ES-I3 (cell line): Measurements from ENCODE around the gene NR3C2.

Source experiments
- H3K36me3 ChIP-seq: 2 replicates; pipeline ENCODE4 v1.6.1; 2013; ENCODE audit warnings: mild to moderate bottlenecking, low read length, control low read depth, moderate library complexity; ENCODE audit not compliant: insufficient read depth
- H3K4me1 ChIP-seq: 2 replicates; pipeline ENCODE4 v1.6.1; 2013; ENCODE audit warnings: mild to moderate bottlenecking, control low read depth, low read length; ENCODE audit not compliant: insufficient read depth
- H3K9ac ChIP-seq: 2 replicates; pipeline ENCODE4 v1.6.1; 2013; ENCODE audit warnings: low read depth, mild to moderate bottlenecking, low read length, moderate library complexity
- H3K9me3 ChIP-seq: 2 replicates; pipeline ENCODE4 v1.6.1; 2013; ENCODE audit warnings: mild to moderate bottlenecking, low read length, moderate library complexity; ENCODE audit not compliant: control insufficient read depth, insufficient read depth

The NR3C2 gene

DNA sequence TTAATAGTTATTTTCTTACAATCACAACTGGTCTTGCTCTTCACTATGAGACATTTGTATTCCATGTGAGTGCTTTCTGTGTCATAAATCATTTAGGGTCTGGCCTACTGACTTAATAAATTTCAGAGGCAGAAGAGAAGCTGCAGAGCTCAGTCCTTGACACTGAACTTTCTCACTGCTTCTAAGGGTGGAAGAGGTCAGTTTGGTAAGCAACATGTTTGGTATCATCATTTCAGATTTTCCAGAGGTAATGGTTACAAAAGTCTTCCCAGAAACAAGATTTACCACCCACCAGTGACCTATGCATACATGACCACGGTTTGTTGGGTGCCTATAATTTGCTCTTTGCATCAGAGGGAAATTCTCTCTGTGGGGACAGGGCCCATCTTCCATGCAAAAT, 148.6 kb downstream of the NR3C2 start:
- H3K4me1 ChIP-seq, result no peaks in the 10 kb centered on the region
- no peaks in the 10 kb centered on the region for H3K9me3 ChIP-seq
- no peak overlapping the region for H3K9ac ChIP-seq
- no peaks in the 10 kb centered on the region for H3K36me3 ChIP-seq

- Histone ChIP-seq H3K36me3 (no peaks in the 10 kb centered on the region), H3K9me3 (no peaks in the 10 kb centered on the region), H3K4me1 (no peaks in the 10 kb centered on the region), H3K9ac (no peak overlapping the region)
Measured at GRCh38 chr4:148292686-148293085, 149.5 kb downstream of the NR3C2 start.

DNA sequence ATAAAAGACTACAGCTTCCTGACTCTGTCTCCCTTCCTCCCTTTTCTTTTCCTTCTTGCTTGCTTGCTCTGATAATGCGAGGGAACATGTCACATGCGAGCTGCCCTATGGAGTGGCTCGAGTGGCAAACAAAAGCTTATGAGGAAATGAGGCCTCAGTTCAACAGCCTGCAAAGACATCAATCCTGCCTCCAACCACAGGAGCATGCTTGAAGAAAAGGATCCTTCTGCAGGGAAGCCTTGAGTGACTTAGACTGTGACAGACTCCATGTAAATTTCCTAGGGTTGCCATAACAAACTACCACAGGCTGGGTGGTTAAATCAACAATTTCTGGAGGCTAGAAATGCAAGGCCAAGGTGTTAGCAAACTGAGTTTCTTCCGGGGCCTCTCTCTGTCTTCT, 152.5 kb downstream of the NR3C2 start:
- no peaks in the 10 kb centered on the region for H3K36me3 ChIP-seq
- H3K4me1 ChIP-seq, result no peaks in the 10 kb centered on the region
- H3K9ac ChIP-seq, result no peak overlapping the region
- H3K9me3 ChIP-seq, result no peaks in the 10 kb centered on the region

GRCh38 chr4:148288448-148288847, 153.8 kb downstream of the NR3C2 start:
- Histone ChIP-seq H3K9ac (no peak overlapping the region), H3K36me3 (no peaks in the 10 kb centered on the region), H3K4me1 (no peaks in the 10 kb centered on the region), H3K9me3 (no peaks in the 10 kb centered on the region)

DNA sequence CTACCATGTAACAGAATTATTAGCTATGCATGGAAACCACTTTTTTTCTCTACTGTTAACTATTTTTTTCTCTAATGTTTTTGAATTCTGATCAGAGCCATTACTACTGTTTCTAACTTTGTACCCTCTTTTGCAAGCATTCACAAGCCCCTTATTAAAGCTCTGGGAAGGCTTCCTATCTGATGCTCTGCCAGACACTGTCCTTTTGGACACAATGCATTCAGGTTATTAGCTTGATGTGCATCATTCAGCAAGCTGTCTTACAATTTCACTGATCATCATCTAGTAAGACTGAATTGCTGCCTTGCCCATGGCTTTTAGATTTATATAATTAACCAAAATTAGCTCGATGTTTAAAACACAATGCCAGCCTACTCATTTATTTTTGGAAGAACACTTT, 155.1 kb downstream of the NR3C2 start:
- Histone ChIP-seq H3K9ac (no peak overlapping the region), H3K4me1 (no peaks in the 10 kb centered on the region), H3K9me3 (no peaks in the 10 kb centered on the region), H3K36me3 (no peaks in the 10 kb centered on the region)

GRCh38 chr4:148286012-148286411, 156.2 kb downstream of the NR3C2 start:
- Histone ChIP-seq H3K4me1 (no peaks in the 10 kb centered on the region), H3K9me3 (no peaks in the 10 kb centered on the region), H3K36me3 (no peaks in the 10 kb centered on the region), H3K9ac (no peak overlapping the region)

- Histone ChIP-seq H3K9ac (no peak overlapping the region), H3K4me1 (no peaks in the 10 kb centered on the region), H3K9me3 (no peaks in the 10 kb centered on the region), H3K36me3 (no peaks in the 10 kb centered on the region)
Measured at GRCh38 chr4:148283665-148284064, 158.5 kb downstream of the NR3C2 start.

DNA sequence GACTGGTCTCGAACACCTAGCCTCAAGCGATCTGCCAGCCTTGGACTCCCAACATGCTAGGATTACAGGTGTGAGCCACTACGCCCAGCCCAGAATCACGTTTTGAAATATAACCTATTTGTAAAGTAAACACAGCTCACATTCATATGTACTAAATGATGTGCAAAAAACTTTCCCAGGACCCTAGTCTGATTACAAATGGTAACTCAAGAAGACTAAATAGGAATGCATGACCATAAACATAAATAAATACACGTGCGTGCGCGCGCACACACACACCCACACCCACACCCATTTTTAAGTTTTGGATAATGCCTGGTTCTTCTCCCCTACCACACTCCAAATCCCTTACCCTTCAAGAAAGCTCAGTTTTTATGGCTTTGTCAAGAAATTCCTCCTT, 163.9 kb downstream of the NR3C2 start:
- H3K9ac ChIP-seq, result no peak overlapping the region
- no peaks in the 10 kb centered on the region for H3K4me1 ChIP-seq
- no peaks in the 10 kb centered on the region for H3K9me3 ChIP-seq
- no peaks in the 10 kb centered on the region for H3K36me3 ChIP-seq

DNA sequence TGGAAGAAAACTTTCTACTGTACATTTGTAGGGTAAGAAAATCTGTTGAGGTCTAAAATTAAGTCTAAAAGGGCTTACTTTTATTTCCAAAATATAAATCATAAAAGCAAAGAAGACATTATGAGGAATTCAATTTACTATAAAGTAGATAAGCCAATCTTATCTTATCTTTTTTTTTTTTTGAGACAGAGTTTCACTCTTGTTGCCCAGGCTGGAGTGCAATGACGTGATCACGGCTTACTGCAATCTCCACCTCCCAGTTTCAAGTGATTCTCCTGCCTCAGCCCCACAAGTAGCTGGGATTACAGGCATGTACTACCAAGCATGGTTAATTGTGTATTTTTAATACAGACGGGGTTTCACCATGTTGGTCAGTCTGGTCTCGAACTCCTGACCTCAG, 166.9 kb downstream of the NR3C2 start:
- H3K9ac ChIP-seq, result no peak overlapping the region
- no peaks in the 10 kb centered on the region for H3K9me3 ChIP-seq
- H3K4me1 ChIP-seq, result 0 out of 2 replicates have a peak, but pooled peaks cover 4% of the 10 kb centered on the region
- H3K36me3 ChIP-seq, result no peaks in the 10 kb centered on the region

GRCh38 chr4:148273501-148273986, 168.7 kb downstream of the NR3C2 start:
- no peak overlapping the region for H3K9ac ChIP-seq
- H3K36me3 ChIP-seq, result no peaks in the 10 kb centered on the region
- no peaks in the 10 kb centered on the region for H3K9me3 ChIP-seq
- 0 out of 2 replicates have a peak, but pooled peaks cover 4% of the 10 kb centered on the region for H3K4me1 ChIP-seq

- Histone ChIP-seq H3K9ac (no peak overlapping the region), H3K4me1 (0 out of 2 replicates have a peak, but pooled peaks cover 4% of the 10 kb centered on the region), H3K9me3 (no peaks in the 10 kb centered on the region), H3K36me3 (no peaks in the 10 kb centered on the region)
Measured at GRCh38 chr4:148271166-148271565, 171.0 kb downstream of the NR3C2 start.

DNA sequence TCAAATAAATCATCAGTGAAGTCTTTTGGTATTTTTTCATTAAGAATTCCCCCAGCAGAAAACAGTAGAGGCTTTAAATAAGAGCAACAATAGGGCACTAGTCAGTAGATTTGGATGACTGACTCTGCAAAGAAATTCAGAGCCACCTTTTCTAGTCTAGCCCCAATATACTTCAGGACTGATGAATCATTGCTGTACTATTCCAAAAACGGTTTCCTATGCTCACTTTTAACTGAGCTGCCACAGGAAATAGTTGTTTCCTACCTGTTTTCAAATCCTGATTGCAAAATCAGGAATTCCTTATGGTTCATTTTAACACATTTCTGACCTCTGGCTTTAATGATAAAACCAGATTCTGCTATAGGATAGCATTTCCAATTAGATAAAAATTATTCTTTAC, 171.6 kb downstream of the NR3C2 start:
- no peaks in the 10 kb centered on the region for H3K9me3 ChIP-seq
- 0 out of 2 replicates have a peak, but pooled peaks cover 4% of the 10 kb centered on the region for H3K4me1 ChIP-seq
- no peak overlapping the region for H3K9ac ChIP-seq
- H3K36me3 ChIP-seq, result no peaks in the 10 kb centered on the region

GRCh38 chr4:148268835-148269234, 173.4 kb downstream of the NR3C2 start:
- Histone ChIP-seq H3K9me3 (no peaks in the 10 kb centered on the region), H3K4me1 (0 out of 2 replicates have a peak, but pooled peaks cover 4% of the 10 kb centered on the region)

DNA sequence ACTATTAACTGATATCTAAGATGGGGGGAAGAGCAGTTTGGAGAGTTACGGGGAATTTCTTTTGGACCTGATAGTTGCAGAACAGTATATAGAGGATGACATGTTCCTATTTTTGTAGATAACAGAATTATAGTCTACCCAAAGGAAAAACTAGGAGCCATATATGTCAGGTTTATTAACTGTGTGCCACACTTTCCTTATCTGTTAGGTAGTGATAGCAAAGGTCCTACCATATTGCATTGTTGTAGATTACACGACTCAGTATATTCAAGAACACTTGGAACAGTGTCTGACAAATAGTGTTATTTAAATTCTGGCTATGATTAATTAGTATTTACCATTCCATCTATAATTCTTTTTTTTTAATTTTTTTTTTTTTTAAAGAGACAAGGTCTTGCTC, 175.3 kb downstream of the NR3C2 start:
- Histone ChIP-seq H3K36me3 (no peaks in the 10 kb centered on the region), H3K4me1 (0 out of 2 replicates have a peak, but pooled peaks cover 4% of the 10 kb centered on the region), H3K9ac (no peak overlapping the region), H3K9me3 (no peaks in the 10 kb centered on the region)

More at GRCh38 chr4:148268835-148269234, 173.4 kb downstream of the NR3C2 start:
- no peaks in the 10 kb centered on the region for H3K36me3 ChIP-seq
- H3K9ac ChIP-seq, result no peak overlapping the region

GRCh38 chr4:148266240-148266639, 176.0 kb downstream of the NR3C2 start:
- Histone ChIP-seq H3K4me1 (0 out of 2 replicates have a peak, but pooled peaks cover 4% of the 10 kb centered on the region), H3K9me3 (no peaks in the 10 kb centered on the region), H3K9ac (no peak overlapping the region), H3K36me3 (no peaks in the 10 kb centered on the region)

GRCh38 chr4:148265627-148266026, 176.6 kb downstream of the NR3C2 start:
- no peaks in the 10 kb centered on the region for H3K36me3 ChIP-seq
- 0 out of 2 replicates have a peak, but pooled peaks cover under 1% of the 10 kb centered on the region for H3K4me1 ChIP-seq
- H3K9me3 ChIP-seq, result no peaks in the 10 kb centered on the region
- H3K9ac ChIP-seq, result no peak overlapping the region
